HG02938 (cell line): Measurements from ENCODE around the gene MTUS2.

ENCODE experiments used
- ATAC-seq: cut with Tn5 transposase; IDR thresholded peaks from one replicate; pipeline ENCODE4 v1.9.1; 2021; ENCODE audit warnings: mild to moderate bottlenecking, moderate library complexity; ENCODE audit not compliant: unreplicated experiment

MTUS2 gene

GRCh38 chr13:28820099-28821051, at the start of gene MTUS2:
TSS of gene MTUS2 (plus strand) at chr13:28820339.
- ATAC-seq: no peak

GRCh38 chr13:28778308-28779215, 41.6 kb upstream of the MTUS2 start:
- ATAC-seq: no peak

GRCh38 chr13:28792992-28793391, 27.1 kb upstream of the MTUS2 start:
- ATAC-seq: no peak

- no peak for ATAC-seq
Measured at GRCh38 chr13:28794396-28794795, 25.7 kb upstream of the MTUS2 start.

GRCh38 chr13:28796938-28797257, 23.2 kb upstream of the MTUS2 start:
- ATAC-seq: no peak

GRCh38 chr13:28805193-28805819, 14.8 kb upstream of the MTUS2 start:
- ATAC-seq: no peak

- no peak for ATAC-seq
Measured at GRCh38 chr13:28817204-28817603, 2.9 kb upstream of the MTUS2 start.

- ATAC-seq: no peak
Measured at GRCh38 chr13:28819046-28819730, 951 bp upstream of the MTUS2 start.

GRCh38 chr13:28819735-28820098, 422 bp upstream of the MTUS2 start:
- ATAC-seq: no peak

- no peak for ATAC-seq
Measured at GRCh38 chr13:28822151-28822550, 2.0 kb downstream of the MTUS2 start.

- ATAC-seq: no peak
Measured at GRCh38 chr13:28822801-28823200, 2.7 kb downstream of the MTUS2 start.

GRCh38 chr13:28825379-28825778, 5.2 kb downstream of the MTUS2 start:
- no peak for ATAC-seq

- no peak for ATAC-seq
Measured at GRCh38 chr13:28826368-28826767, 6.2 kb downstream of the MTUS2 start.

- no peak for ATAC-seq
Measured at GRCh38 chr13:28830580-28830979, 10.4 kb downstream of the MTUS2 start.

- no peak for ATAC-seq
Measured at GRCh38 chr13:28831117-28831516, 11.0 kb downstream of the MTUS2 start.

- ATAC-seq: no peak
Measured at GRCh38 chr13:28837111-28837510, 17.0 kb downstream of the MTUS2 start.

- no peak for ATAC-seq
Measured at GRCh38 chr13:28843639-28844038, 23.5 kb downstream of the MTUS2 start.

- ATAC-seq: no peak
Measured at GRCh38 chr13:28849441-28849840, 29.3 kb downstream of the MTUS2 start.

GRCh38 chr13:28850226-28850625, 30.1 kb downstream of the MTUS2 start:
- ATAC-seq: no peak

- no peak for ATAC-seq
Measured at GRCh38 chr13:28851422-28851821, 31.3 kb downstream of the MTUS2 start.

GRCh38 chr13:28854657-28855056, 34.5 kb downstream of the MTUS2 start:
- no peak for ATAC-seq
